ENCODE results near the gene ZNF225.

ZNF225 gene

DNA sequence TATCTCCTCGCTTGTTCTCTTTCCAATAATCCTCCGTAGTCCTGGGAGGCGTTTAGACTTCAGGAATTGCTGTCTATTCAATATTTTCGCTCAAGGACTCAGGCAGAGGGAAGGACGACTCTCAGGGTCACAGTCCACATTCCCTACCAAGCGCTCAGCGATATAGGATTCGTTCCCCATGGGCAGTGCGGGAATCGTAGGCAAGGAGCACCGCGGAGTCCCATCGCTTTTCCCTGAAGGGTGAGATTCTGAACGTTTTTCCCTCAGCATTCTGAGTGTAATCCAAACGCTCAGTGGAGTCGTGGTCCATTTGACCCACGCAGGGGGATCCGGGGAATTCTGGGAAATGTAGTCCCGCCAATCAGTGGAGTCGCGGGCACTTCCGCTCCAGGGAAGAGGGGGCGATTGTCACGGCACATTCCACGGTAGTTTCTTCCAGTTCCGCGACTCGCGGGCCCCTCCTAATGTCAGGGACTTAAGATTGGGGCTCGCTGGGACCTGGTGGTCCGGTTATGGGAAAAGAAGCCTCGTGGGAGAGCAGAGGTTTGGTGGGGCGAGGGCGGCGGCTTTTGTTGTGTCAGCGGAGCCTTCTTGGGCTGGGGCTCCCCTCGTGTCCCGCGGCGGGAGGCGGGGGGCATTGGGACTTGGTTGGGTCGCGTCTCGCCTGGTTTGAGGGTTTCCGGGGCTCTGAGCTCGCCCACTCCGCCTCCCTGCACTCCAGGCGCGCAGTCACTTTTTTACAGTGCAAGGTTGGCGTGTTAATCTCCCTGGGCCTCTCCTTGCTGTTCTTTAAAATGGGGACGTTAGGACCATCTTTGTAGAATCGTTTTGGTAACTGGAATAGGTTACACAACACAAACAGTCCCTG, 28.2 kb downstream of the ZNF225 start, which contains the start of gene ZNF234 (continued):
- TF ChIP-seq, protein P1, sequence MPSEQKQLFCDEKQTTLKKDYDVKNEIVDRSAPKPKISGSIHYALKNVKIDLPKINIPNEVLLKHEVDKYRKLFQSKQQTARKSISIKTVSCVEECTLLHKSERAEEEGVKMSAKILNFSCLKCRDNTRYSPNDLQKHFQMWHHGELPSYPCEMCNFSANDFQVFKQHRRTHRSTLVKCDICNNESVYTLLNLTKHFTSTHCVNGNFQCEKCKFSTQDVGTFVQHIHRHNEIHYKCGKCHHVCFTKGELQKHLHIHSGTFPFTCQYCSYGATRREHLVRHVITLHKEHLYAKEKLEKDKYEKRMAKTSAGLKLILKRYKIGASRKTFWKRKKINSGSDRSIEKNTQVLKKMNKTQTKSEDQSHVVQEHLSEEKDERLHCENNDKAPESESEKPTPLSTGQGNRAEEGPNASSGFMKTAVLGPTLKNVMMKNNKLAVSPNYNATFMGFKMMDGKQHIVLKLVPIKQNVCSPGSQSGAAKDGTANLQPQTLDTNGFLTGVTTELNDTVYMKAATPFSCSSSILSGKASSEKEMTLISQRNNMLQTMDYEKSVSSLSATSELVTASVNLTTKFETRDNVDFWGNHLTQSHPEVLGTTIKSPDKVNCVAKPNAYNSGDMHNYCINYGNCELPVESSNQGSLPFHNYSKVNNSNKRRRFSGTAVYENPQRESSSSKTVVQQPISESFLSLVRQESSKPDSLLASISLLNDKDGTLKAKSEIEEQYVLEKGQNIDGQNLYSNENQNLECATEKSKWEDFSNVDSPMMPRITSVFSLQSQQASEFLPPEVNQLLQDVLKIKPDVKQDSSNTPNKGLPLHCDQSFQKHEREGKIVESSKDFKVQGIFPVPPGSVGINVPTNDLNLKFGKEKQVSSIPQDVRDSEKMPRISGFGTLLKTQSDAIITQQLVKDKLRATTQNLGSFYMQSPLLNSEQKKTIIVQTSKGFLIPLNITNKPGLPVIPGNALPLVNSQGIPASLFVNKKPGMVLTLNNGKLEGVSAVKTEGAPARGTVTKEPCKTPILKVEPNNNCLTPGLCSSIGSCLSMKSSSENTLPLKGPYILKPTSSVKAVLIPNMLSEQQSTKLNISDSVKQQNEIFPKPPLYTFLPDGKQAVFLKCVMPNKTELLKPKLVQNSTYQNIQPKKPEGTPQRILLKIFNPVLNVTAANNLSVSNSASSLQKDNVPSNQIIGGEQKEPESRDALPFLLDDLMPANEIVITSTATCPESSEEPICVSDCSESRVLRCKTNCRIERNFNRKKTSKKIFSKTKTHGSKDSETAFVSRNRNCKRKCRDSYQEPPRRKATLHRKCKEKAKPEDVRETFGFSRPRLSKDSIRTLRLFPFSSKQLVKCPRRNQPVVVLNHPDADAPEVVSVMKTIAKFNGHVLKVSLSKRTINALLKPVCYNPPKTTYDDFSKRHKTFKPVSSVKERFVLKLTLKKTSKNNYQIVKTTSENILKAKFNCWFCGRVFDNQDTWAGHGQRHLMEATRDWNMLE (tag by site-specific recombination; conservative IDR thresholded peaks at IDR 0.05; ENCODE audit: low read depth): peak; percentile 77
- TF ChIP-seq ZFHX2 (tag by site-specific recombination; conservative IDR thresholded peaks at IDR 0.05) (peak; percentile 86), ZNF621 (tag by site-specific recombination; IDR thresholded peaks at IDR 0.05) (no peak), ZFP41 (tag by site-specific recombination; IDR thresholded peaks at IDR 0.05; ENCODE audit: borderline replicate concordance) (no peak), FEZF1 (tag by site-specific recombination; IDR thresholded peaks at IDR 0.05) (no peak), GLI2 (tag by site-specific recombination; IDR thresholded peaks at IDR 0.05; ENCODE audit: borderline replicate concordance, low read depth) (no peak; the same call in 1 of the 2 replicates), ZNF341 (tag by site-specific recombination; IDR thresholded peaks at IDR 0.05; ENCODE audit: low read depth) (peak; percentile 69), SP7 (tag by site-specific recombination; IDR thresholded peaks at IDR 0.05) (peak; percentile 74)
- TF ChIP-seq, protein P2, sequence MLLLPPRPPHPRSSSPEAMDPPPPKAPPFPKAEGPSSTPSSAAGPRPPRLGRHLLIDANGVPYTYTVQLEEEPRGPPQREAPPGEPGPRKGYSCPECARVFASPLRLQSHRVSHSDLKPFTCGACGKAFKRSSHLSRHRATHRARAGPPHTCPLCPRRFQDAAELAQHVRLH (tag by site-specific recombination; IDR thresholded peaks at IDR 0.05): peak; percentile 93
- TF ChIP-seq, protein P3, sequence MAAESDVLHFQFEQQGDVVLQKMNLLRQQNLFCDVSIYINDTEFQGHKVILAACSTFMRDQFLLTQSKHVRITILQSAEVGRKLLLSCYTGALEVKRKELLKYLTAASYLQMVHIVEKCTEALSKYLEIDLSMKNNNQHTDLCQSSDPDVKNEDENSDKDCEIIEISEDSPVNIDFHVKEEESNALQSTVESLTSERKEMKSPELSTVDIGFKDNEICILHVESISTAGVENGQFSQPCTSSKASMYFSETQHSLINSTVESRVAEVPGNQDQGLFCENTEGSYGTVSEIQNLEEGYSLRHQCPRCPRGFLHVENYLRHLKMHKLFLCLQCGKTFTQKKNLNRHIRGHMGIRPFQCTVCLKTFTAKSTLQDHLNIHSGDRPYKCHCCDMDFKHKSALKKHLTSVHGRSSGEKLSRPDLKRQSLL (tag by site-specific recombination; IDR thresholded peaks at IDR 0.05): peak; percentile 25; the same call in 1 of the 2 replicates
- TF ChIP-seq, protein P4, sequence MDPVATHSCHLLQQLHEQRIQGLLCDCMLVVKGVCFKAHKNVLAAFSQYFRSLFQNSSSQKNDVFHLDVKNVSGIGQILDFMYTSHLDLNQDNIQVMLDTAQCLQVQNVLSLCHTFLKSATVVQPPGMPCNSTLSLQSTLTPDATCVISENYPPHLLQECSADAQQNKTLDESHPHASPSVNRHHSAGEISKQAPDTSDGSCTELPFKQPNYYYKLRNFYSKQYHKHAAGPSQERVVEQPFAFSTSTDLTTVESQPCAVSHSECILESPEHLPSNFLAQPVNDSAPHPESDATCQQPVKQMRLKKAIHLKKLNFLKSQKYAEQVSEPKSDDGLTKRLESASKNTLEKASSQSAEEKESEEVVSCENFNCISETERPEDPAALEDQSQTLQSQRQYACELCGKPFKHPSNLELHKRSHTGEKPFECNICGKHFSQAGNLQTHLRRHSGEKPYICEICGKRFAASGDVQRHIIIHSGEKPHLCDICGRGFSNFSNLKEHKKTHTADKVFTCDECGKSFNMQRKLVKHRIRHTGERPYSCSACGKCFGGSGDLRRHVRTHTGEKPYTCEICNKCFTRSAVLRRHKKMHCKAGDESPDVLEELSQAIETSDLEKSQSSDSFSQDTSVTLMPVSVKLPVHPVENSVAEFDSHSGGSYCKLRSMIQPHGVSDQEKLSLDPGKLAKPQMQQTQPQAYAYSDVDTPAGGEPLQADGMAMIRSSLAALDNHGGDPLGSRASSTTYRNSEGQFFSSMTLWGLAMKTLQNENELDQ (tag by site-specific recombination; IDR thresholded peaks at IDR 0.05; ENCODE audit: low read depth): no peak
- TF ChIP-seq, protein P5, sequence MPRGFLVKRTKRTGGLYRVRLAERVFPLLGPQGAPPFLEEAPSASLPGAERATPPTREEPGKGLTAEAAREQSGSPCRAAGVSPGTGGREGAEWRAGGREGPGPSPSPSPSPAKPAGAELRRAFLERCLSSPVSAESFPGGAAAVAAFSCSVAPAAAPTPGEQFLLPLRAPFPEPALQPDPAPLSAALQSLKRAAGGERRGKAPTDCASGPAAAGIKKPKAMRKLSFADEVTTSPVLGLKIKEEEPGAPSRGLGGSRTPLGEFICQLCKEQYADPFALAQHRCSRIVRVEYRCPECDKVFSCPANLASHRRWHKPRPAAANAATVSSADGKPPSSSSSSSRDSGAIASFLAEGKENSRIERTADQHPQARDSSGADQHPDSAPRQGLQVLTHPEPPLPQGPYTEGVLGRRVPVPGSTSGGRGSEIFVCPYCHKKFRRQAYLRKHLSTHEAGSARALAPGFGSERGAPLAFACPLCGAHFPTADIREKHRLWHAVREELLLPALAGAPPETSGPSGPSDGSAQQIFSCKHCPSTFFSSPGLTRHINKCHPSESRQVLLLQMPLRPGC (tag by site-specific recombination; IDR thresholded peaks at IDR 0.05): peak; percentile 15; the same call in 1 of the 2 replicates

DNA sequence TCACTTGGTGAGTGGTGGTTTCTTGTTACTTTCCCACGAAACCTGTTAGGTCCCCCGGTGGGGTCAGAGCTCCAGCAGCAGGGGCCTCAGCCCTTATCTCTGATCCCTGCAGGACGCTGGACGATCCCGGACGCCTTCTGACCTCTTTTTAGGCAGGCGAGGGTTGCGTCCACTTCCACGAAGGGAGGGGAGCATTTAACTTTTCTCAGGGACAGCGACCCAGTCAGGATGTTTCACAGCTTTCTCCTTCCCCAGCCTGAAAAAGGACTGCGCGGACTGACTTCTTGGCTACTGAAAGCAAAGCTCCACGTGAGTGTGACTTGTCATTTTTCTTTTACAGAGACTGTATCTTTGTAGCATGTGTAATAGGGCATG, 28.8 kb downstream of the ZNF225 start:
- H3K9me3 ChIP-seq (ENCODE audit: control insufficient read depth, insufficient read depth, low read depth, low read length): no peaks in the 10 kb centered on the region
- H3K4me3 ChIP-seq (ENCODE audit: low read depth, low read length): peak overlapping the region; percentile 56
- peak overlapping the region; percentile 71; the same call in 1 of the 2 replicates for H3K27ac ChIP-seq (ENCODE audit: extremely low read depth, low read depth, low read length)
- peaks cover 25 to 47% of the 10 kb centered on the region in 2 experiments for H3K36me3 ChIP-seq (ENCODE audit: control insufficient read depth in 2 of 2, insufficient read depth in 1 of 2, low read length in 2 of 2)
- H3K4me1 ChIP-seq (ENCODE audit: control insufficient read depth, insufficient read depth, low read length): peaks cover 19% of the 10 kb centered on the region
- POLR2A ChIA-PET: interaction anchor here (0.9 to 2.2 kb wide), 3 partner anchors 22 to 474 kb away, joined by 3 to 14 read pairs (median 3); partner anchors contain the start of genes ZNF226 and ZNF45
- CTCF ChIA-PET: interaction anchor here (0.5 to 0.7 kb wide), 2 partner anchors 11 to 474 kb away, joined by 3 read pairs; no protein-coding TSS in a partner anchor
- no peak for TF ChIP-seq ZNF324 (tag by site-specific recombination; IDR thresholded peaks at IDR 0.05)
- peak; percentile 66; the same call in 1 of the 2 replicates for TF ChIP-seq IKZF3 (tag by site-specific recombination; IDR thresholded peaks at IDR 0.05)
- TF ChIP-seq, protein P5 (tag by site-specific recombination; IDR thresholded peaks at IDR 0.05): no peak
- TF ChIP-seq ZNF214 (tag by site-specific recombination; IDR thresholded peaks at IDR 0.05; ENCODE audit: borderline replicate concordance): 0 out of 2 replicates have a peak, but pooled peaks have one; percentile 44
- 0 out of 2 replicates have a peak, but pooled peaks have one; percentile 12 for TF ChIP-seq ZNF660 (tag by site-specific recombination; IDR thresholded peaks at IDR 0.05)
- 0 out of 2 replicates have a peak, but pooled peaks have one; percentile 7 for TF ChIP-seq ZNF10 (tag by site-specific recombination; IDR thresholded peaks at IDR 0.05)

All from HEK293 (cell line).